GM21529 (cell line): ENCODE results near the gene TOMM22.

Experiments
- ATAC-seq: cut with Tn5 transposase; IDR thresholded peaks from one replicate; pipeline ENCODE4 v1.9.1; 2021; ENCODE audit not compliant: unreplicated experiment

The TOMM22 gene

DNA sequence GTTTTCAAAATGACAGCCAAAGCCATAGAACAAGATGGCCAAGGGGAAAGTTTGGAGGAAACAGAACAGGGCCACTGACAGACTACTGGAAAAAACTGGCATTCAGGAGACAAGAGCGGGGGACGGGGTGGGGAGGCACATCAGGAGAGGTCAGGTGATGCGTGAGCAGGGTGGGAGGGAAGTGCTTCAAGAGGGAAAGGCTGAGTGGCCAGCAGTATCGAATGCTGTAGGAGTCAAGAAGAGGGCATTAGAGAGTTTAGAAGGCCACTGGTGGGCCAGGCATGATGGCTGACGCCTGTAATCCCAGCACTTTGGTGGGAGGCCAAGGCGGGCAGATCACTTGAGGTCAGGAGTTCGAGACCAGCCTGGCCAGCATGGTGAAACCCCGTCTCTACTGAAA lies 32.2 kb downstream of the TOMM22 start:
- no peak for ATAC-seq

DNA sequence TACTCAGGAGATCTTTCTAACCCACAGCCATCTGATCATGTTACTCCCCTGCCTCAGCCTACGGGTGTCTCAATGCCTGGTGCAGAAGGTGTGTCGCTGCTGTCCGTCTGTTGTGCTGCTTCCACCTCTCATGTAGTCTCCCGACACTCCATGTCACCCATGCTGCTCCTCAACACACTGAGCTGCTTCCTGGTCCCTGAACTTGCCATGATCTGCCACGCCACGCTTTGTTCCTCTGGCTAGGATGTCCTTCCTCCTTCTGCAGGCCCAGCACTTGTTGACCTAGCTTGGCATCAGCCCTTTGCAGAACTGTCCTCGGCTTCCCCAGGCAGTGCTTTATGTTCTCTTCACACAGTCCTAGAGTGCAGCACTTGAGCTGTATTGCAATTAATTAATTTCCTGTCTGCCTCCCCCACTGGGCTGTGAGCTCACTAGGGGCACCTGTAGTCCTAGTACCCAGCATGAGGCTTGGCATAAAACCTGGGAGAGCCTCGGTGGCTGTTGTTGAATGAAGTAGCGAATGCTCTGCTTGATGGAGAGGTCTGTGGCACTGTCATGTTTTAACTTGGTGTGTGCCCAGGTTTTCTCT lies 33.5 kb downstream of the TOMM22 start:
- no peak for ATAC-seq

DNA sequence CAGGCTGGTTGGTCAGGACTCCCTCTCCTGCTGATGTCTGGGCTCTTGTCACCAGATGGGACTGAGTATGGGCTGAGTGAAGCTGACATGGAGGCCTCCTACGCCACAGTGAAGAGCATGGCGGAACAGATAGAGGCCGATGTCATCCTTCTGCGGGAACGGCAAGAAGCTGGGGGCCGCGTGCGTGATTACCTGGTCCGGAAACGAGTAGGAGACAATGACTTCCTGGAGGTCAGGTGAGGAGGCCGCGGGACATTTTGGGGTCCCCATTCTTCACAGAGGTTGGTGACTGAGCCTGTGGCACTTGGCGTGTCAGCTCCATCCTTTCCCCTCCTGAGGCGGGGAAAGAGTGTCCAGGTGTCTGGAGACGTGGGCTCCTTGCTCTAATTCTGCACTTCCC lies 34.1 kb downstream of the TOMM22 start:
- ATAC-seq = no peak

DNA sequence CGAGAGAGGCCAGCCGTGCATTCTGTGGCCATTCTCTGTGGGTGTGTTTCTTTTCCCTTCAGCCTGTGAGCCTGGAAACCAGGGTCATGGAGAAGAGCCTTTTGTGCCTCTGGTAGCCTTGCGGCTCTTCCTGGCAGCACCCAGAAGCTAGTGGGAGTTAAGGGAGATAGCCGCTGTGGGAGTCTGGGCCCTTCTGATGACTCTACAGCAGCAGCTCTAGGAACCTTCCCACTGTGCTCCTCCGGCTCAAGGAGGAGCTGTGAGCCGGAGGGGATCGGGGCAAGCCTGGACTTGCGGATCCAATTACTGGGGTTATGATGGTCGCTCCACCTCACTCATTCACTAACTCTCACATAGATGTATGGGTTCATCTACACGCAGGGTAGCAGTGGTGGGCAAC lies 34.5 kb downstream of the TOMM22 start:
- ATAC-seq = no peak

DNA sequence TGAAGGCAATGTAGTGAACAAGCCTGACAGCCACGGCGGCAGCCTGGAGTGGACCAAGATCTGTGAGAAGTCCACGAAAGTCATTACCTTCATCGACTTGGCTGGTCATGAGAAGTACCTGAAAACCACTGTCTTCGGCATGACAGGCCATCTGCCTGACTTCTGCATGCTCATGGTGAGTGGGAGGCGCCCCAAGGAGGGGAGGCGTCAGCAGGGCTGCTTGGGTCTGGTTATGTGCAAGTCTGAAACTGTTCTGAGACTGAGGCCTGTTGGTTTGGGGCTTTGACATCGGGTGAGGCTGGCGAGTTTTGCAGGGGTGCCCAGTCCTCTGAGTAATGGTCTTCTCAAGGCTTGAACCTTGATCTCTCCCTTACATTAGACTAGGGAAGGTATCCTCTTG lies 35.1 kb downstream of the TOMM22 start:
- ATAC-seq = no peak

DNA sequence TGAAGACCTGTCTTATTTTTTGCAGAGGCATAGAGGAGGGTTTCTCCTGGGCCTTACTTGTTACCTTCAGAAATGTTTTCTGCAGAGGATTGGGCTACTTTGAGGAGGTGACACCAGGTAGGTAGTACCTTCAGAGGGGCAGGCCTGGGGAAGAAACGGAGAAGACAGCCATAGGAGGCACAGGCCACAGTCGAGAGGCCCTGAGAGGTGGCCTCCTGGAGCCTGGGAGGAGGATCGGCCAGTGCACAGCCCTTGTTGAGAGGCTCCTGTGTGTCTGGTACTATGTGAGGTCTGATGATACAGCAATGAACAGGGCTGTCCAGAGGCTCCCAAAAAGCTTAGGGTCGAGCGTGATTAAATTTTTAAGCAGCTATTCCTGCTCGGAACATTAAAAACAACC lies 35.5 kb downstream of the TOMM22 start:
- no peak for ATAC-seq

DNA sequence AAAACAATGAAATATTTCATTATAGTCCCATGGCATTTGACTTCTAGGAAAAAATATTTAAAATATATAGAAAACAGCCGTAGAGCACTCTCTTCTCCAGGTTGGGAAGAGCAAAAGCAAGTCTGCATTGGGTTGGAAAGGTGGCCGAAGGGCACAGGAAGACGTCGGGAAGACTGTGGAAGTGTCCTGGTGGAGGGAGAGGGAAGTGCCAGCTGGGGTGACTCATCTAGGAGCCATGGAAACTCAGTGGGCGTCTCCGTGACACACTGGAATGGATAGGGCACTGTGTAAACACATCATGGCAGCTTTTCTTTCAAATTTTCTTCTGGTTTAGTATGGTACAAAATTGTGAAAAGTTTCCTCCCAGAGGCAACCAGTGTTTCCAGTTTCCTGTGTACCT lies 36.7 kb downstream of the TOMM22 start:
- ATAC-seq = no peak

DNA sequence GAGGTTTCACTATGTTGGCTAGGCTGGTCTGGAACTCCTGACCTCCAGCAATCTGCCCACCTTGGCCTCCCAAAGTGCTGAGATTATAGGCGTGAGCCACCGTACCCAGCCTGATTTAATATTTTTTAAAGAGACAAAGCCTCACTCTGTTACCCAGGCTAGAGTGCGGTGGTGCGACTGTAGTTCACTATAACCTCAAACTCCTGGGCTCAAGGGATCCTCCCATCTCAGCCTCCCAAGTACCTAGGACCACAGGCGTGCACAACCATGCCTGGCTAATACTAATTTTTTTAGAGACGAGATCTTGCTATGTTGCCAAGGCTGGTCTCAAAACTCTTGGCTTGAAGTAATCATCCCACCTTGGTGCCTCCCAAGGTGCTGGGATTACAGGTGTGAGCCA lies 37.4 kb downstream of the TOMM22 start:
- ATAC-seq = no peak

DNA sequence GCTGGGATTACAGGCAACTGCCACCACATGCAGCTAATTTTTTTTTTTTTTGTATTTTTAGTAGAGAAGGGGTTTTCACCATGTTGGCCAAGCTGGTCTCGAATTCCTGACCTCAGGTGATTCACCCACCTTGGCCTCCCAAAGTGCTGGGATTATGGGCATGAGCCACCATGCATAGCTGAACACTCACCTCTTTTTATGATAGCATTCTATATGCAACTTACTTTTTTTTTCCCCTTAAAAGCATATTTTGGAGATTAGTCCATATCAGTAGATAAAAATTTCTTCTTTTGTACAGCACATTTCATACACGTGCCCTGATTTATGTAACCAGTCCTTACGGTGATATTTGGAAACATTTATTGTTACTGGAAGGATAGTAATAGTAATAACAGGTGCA lies 38.6 kb downstream of the TOMM22 start:
- ATAC-seq = no peak

DNA sequence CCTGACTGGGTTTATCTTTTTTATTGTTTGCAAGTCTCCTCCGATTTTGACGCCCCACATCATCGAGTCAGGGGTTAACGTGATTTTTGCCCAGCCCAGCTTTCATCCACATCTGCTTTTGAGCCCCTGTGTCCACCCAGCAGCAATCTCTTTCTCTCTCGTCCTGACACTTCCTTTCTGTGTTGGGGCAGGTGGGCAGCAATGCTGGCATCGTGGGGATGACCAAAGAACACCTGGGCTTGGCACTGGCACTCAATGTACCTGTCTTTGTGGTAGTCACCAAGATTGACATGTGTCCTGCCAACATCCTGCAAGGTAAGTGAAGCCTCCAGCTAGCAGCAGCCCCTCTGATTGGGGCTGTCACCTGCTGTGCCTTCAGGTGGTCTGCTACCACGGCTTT lies 39.8 kb downstream of the TOMM22 start:
- no peak for ATAC-seq

DNA sequence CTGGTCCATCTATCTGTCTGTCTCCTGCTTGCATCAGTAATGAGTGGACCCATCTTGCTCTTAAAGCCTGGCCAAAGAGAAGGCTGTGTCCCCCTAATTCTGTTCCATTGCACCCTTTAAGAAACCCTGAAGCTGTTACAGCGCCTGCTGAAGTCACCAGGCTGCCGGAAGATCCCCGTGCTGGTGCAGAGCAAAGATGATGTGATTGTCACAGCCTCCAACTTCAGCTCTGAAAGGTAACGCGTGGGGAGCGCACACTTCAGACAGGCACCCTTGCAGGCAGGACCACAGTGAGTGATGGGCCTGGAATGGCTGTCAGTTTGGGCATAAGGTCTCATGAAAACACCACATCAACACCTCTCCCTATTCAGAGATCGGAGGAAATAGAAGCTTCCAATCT lies 42.4 kb downstream of the TOMM22 start:
- ATAC-seq = no peak

DNA sequence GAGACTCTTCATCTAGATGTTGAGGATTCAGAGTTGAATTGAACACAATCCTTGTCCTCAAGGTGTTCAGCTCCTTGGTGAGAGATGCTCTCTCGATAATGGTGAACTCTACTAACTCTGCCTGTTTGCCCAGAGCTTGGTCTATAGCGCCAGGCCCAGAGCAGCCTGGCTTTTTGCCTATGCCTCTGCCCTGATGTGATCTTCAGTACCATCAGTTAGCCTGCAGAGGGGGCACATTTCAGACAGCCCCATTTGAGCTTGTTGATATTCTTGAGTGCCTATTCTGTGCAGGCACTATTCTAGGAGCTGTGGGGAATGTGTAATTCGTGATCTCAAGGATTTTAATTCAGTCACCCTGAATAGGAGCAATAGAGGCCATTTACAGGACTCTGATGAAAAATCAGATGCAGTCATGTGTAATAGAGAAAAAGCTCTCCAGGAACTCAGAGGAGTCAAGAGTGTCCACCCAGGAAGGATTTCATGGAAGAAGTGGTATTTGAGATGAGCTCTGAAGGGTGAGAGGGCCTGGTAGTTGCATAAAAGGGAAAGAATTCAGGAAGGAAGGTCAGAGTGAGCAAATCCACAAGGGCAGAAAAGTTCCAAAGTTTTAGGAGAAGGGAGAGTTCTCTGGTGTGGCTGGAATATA lies 43.3 kb downstream of the TOMM22 start:
- ATAC-seq = no peak

DNA sequence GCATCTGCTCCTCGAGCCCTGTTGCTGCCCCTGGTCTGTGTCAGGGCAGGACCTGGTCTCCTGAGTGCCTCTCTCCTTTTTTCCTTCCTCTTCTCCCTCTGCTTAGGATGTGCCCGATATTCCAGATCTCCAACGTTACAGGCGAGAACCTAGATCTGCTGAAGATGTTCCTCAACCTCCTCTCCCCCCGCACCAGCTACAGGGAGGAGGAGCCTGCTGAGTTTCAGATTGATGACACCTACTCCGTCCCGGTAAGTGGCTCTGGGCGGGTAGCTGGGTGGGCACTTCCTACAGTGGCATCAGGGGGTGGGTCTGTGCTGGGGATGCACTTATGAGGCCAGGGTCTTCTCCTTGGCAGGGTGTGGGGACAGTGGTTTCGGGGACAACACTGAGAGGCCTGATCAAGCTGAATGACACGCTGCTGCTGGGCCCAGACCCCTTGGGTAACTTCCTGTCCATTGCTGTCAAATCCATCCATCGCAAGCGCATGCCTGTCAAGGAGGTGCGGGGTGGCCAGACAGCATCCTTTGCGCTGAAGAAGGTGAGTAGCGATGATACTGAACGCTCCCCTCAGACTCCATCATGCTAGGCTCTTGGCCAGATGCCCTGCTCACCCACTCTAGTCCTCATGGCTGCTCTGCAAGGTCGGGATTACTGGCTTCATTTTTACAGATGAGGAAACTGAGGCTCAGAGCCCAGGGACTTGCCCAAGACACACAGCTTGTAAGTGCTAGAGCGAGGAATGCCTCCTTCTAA lies 44.3 kb downstream of the TOMM22 start:
- ATAC-seq = no peak

DNA sequence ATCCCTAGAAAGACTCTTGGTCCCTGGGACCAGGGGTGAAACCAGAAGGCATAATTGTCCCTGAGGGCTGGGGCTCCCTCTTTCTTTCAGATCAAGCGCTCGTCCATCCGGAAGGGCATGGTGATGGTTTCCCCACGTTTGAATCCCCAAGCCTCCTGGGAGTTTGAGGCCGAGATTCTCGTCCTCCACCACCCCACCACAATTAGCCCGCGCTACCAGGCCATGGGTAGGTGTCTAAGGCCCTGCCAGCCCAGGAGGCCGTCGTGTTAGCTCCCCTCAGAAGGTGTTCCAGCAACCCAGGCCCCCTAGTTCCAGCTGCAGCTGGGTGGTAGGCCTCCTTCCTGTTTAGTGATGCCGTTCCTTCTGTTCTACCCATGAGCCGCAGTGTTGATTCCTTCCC lies 45.4 kb downstream of the TOMM22 start:
- no peak for ATAC-seq

DNA sequence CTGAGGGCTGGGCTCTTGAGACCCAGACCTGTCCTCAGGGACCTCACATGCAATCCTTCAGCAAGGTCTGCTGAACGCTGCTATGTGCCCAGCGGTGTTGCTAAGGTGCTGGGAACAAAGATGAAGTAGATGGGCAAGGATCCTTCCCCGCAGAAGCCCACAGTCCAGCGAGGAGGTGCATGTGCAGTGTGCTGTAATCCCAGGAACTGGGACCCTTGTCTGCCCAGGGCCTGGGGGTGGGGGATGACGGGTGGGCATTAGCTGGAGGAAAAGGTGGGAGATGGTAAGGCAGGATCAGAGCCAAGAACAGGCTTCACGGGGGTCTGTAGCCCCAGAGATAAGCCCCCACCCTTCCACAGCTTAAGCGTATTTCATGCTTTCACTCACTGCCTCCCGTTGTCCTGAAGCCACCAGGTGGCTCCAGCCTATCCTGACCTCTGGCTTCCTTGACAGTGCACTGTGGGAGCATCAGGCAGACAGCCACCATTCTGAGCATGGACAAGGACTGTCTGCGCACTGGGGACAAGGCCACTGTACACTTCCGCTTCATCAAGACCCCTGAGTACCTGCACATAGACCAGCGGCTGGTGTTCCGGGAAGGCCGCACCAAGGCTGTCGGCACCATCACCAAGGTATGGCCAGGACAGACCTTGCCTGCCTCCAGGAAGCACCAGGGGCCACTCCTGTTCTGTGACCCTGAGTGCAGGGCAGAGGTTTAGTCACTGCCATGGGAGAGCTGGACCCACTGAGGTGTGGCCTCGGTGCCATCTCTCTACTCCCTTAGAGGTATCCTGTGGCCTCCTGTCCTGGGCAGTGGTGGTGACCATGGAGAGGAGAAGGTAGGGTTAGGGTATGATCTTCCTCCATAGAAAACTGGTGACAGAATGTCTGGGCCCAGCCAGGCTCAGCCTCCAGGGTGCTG lies 46.0 kb downstream of the TOMM22 start:
- no peak for ATAC-seq

DNA sequence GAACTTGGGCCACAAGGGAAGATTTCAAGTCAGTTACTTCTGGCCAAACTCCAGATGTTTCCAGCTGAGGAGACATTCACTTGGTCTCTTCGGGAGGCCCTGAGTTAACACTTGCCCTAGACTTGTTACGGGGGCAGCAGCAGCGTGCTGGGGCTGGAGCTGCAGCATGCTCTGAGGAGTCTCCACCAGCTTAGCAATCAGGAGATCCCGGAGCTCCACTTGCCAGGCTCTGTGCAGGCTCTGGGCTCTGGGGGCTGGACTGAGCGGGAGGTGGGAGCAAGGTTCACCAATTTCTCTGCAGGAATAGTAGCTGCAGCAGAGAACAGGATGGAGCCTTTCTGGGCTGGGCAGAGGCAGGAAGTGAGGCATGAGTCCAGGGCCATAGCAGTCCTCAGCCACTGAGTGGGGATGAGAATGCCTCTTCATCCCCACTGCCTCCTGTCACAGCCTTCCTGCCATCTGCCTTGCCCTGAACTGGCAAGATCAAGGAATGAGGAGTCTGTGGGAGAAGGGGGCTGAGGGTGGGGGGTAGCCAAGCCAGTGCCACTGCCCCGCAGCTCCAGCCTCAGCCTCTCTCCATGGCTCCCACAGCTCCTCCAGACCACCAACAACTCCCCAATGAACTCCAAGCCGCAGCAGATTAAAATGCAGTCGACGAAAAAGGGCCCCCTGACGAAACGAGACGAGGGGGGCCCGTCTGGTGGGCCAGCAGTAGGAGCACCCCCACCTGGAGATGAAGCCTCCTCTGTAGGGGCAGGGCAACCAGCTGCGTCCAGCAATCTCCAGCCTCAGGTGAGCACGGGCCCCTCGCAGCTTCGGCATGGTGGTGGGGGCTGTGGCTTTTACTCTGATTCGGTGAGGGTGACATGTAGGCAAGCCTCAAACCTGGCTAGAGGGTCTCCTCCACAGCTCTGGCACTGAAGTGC lies 47.4 kb downstream of the TOMM22 start:
- ATAC-seq = no peak

DNA sequence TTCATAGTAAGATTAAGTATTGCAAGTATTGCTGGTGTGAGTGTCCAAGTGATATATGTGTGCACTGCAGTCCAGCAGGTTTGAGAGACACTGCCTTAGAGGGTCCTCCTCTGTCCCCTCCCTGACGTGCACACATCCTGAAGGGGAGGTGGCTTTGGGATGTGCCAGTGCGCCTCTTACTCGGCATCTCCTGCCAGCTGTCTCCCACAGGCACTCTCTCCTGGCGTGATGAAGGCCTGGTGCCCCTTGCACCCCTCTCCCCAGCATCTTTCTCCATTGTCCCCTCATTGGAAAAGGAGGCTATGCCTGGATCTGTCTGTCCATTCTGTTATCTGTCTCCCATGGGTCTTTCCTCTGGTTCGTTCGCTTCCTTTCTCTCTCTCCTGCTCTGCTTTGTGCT lies 48.2 kb downstream of the TOMM22 start:
- no peak for ATAC-seq

DNA sequence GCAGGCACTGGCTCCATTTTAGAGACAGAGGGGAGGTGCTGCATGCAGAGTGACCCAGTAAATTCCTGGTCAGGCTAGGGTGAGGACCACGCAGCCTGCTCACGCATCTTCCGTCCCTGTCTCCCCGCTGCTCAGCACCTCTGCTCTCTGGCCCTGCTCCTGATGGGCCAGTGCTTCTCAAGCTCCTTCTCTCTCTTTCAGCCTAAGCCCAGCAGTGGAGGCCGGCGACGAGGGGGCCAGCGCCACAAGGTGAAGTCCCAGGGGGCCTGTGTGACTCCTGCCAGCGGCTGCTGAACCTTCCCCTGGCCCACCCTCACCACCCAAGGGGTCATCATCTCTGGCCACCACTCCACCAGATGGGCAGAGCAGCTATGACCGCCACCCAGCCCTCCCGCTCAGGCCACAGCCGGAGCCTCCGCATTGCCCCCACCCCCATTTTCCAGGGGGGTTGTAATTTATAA lies 48.7 kb downstream of the TOMM22 start:
- ATAC-seq = no peak

DNA sequence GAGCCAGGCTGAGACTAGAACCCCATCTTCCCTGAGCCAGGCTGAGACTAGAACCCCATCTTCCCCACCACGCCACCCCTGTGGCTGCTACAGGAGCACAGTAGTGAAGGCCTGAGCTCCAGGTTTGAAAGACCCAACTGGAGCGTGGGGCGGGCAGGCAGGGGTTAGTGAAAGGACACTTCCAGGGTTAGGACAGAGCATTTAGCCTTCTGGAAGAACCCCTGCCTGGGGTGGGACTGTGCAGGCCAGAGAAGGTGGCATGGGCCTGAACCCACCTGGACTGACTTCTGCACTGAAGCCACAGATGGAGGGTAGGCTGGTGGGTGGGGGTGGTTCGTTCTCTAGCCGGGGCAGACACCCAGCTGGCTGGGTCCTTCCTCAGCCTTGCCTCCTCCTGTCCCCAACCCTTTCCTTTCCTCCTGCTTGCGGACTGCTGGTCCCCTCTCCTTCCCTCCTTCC lies 50.0 kb downstream of the TOMM22 start:
- ATAC-seq = no peak

DNA sequence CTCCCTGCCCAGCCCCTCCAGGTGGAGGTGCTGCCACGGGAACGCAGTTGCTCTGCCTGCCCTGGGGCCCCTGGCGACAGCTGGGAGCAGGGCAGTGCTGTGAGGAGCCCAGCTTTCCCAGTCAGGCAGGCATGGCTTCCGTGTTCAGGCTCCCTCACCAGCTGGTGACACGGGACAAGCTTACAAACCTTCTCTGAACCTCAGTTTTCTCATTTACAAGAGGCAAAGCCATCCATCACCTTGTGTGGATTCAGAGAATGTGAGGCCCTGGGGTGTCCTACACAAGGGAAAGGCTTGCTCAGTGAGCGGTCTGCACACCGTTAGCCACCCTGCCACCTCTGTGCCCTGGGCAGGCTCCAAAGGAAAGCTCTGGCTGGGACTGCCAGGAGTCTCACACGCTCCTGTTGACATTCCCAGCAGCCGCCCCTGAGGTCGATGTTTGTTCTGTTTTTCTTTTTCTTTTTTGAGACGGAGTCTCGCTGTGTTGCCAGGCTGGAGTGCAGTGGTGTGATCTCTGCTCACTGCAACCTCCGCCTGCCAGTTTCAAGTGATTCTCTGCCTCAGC lies 50.6 kb downstream of the TOMM22 start:
- ATAC-seq = no peak
